Glutamatergic neuron (in vitro differentiated cells): ENCODE data around the gene ATP7B. TPM values are rescaled to one million over a fixed set of nuclear protein-coding genes. Genes with fewer than 3 reads are reported as not detected.

Experiments used
- DNase-seq: peaks from one replicate; pipeline ENCODE4 v3.0.0; 2022
- H3K27ac Mint-ChIP-seq: one replicate; pipeline ENCODE4 v1.8.0; 2020; ENCODE audit warnings: mild to moderate bottlenecking, mixed read lengths, inconsistent platforms; ENCODE audit not compliant: unreplicated experiment
- H3K27me3 Mint-ChIP-seq: one replicate; pipeline ENCODE4 v1.8.0; 2020; ENCODE audit warnings: mild to moderate bottlenecking, moderate library complexity, mixed read lengths, inconsistent platforms; ENCODE audit not compliant: unreplicated experiment
- H3K36me3 Mint-ChIP-seq: one replicate; pipeline ENCODE4 v1.8.0; 2020; ENCODE audit warnings: mild to moderate bottlenecking, mixed read lengths, inconsistent platforms; ENCODE audit not compliant: unreplicated experiment
- H3K4me1 Mint-ChIP-seq: one replicate; pipeline ENCODE4 v1.8.0; 2020; ENCODE audit warnings: mild to moderate bottlenecking, low read depth, mixed read lengths, inconsistent platforms; ENCODE audit not compliant: unreplicated experiment
- H3K4me3 Mint-ChIP-seq: one replicate; pipeline ENCODE4 v1.8.0; 2020; ENCODE audit warnings: mild to moderate bottlenecking, mixed read lengths, inconsistent platforms; ENCODE audit not compliant: unreplicated experiment
- H3K9me3 Mint-ChIP-seq: one replicate; pipeline ENCODE4 v1.8.0; 2020; ENCODE audit warnings: mild to moderate bottlenecking, moderate library complexity, mixed read lengths, inconsistent platforms; ENCODE audit not compliant: unreplicated experiment
- CTCF ChIP-seq: fragments of 200-600 bp; sonication (generic); IDR thresholded peaks from one replicate; pipeline ENCODE4 v1.5.0; 2021; ENCODE audit not compliant: partially characterized antibody, unreplicated experiment
- total RNA-seq: library from RNA; stranded (reverse); fragmentation: NEBNext Ultra II Directional; extraction: Animal tissue kit (Norgen Biotek cat#: 25700); gene quantifications from one replicate; pipeline ENCODE4 v1.2.1, GENCODE V29; 2021; ENCODE audit not compliant: unreplicated experiment

The ATP7B gene
- total RNA-seq, 1 donor from 2014 or later, result 17.4 TPM

- no peak overlapping the region for H3K27ac Mint-ChIP-seq
- H3K4me3 Mint-ChIP-seq, result no peak overlapping the region
- no peak for TF ChIP-seq CTCF
- peaks cover 28% of the 10 kb centered on the region for H3K4me1 Mint-ChIP-seq
- H3K9me3 Mint-ChIP-seq, result peaks cover 6% of the 10 kb centered on the region
- no peak for DNase-seq
- no peaks in the 10 kb centered on the region for H3K36me3 Mint-ChIP-seq
- H3K27me3 Mint-ChIP-seq, result peaks cover 3% of the 10 kb centered on the region
Observed at GRCh38 chr13:52002361-52002760, 8.9 kb downstream of the ATP7B start.

GRCh38 chr13:52001120-52001731, 10.0 kb downstream of the ATP7B start:
- TF ChIP-seq CTCF, result peak; percentile 77
- DNase-seq, result no peak
- no peak overlapping the region for H3K27ac Mint-ChIP-seq
- peaks cover 8% of the 10 kb centered on the region for H3K9me3 Mint-ChIP-seq
- peaks cover 2% of the 10 kb centered on the region for H3K27me3 Mint-ChIP-seq
- peaks cover 28% of the 10 kb centered on the region for H3K4me1 Mint-ChIP-seq
- H3K4me3 Mint-ChIP-seq, result no peak overlapping the region
- H3K36me3 Mint-ChIP-seq, result no peaks in the 10 kb centered on the region

GRCh38 chr13:51999921-52000320, 11.3 kb downstream of the ATP7B start:
- H3K9me3 Mint-ChIP-seq, result peaks cover 2% of the 10 kb centered on the region
- DNase-seq, result no peak
- no peak for TF ChIP-seq CTCF
- H3K4me3 Mint-ChIP-seq, result peak overlapping the region; percentile 21
- H3K4me1 Mint-ChIP-seq, result peaks cover 28% of the 10 kb centered on the region
- peak overlapping the region; percentile 92 for H3K27ac Mint-ChIP-seq
- no peaks in the 10 kb centered on the region for H3K36me3 Mint-ChIP-seq
- H3K27me3 Mint-ChIP-seq, result peaks cover 2% of the 10 kb centered on the region

- no peaks in the 10 kb centered on the region for H3K36me3 Mint-ChIP-seq
- H3K4me1 Mint-ChIP-seq, result peaks cover 28% of the 10 kb centered on the region
- DNase-seq, result no peak
- TF ChIP-seq CTCF, result no peak
- peak overlapping the region; percentile 92 for H3K27ac Mint-ChIP-seq
- H3K27me3 Mint-ChIP-seq, result peaks cover 2% of the 10 kb centered on the region
- no peak overlapping the region for H3K4me3 Mint-ChIP-seq
- peaks cover 2% of the 10 kb centered on the region for H3K9me3 Mint-ChIP-seq
Observed at GRCh38 chr13:51999510-51999911, 11.7 kb downstream of the ATP7B start.

- Mint-ChIP-seq H3K4me1 (peaks cover 28% of the 10 kb centered on the region), H3K27me3 (peaks cover 2% of the 10 kb centered on the region), H3K4me3 (no peak overlapping the region), H3K36me3 (no peaks in the 10 kb centered on the region), H3K27ac (peak overlapping the region; percentile 92), H3K9me3 (peaks cover 2% of the 10 kb centered on the region)
- no peak for TF ChIP-seq CTCF
- DNase-seq, result peak; percentile 27
Observed at GRCh38 chr13:51998723-51999509, 12.3 kb downstream of the ATP7B start.
